T-helper 1 cell treated with Interleukin-12 subunit alpha and Interleukin-12 subunit beta and Interleukin-4 antibody, amounts not matched to agents 30 μg/mL and 1 μg/mL, for 36 hours (primary cell): ENCODE measurements around the gene MBNL3.

ENCODE experiments used
- H3K27ac Mint-ChIP-seq: one replicate; pipeline ENCODE4 v1.8.0; 2021; ENCODE audit warnings: mild to moderate bottlenecking, mixed read lengths
- H3K27me3 Mint-ChIP-seq: one replicate; pipeline ENCODE4 v1.8.0; 2021; ENCODE audit warnings: low read depth, mixed read lengths
- H3K36me3 Mint-ChIP-seq: one replicate; pipeline ENCODE4 v1.8.0; 2021; ENCODE audit warnings: low read depth, mixed read lengths
- H3K4me1 Mint-ChIP-seq: one replicate; pipeline ENCODE4 v1.8.0; 2021; ENCODE audit warnings: low read depth, mixed read lengths
- H3K4me3 Mint-ChIP-seq: one replicate; pipeline ENCODE4 v1.8.0; 2021; ENCODE audit warnings: mild to moderate bottlenecking, moderate library complexity, mixed read lengths
- H3K9me3 Mint-ChIP-seq: one replicate; pipeline ENCODE4 v1.8.0; 2021; ENCODE audit warnings: mixed read lengths

MBNL3 gene

GRCh38 chrX:132393992-132394391 lies 94.8 kb downstream of the MBNL3 start:
- Mint-ChIP-seq H3K36me3 (no peaks in the 10 kb centered on the region), H3K4me1 (no peaks in the 10 kb centered on the region), H3K27me3 (no peaks in the 10 kb centered on the region), H3K9me3 (no peaks in the 10 kb centered on the region), H3K27ac (no peak overlapping the region), H3K4me3 (no peak overlapping the region)

GRCh38 chrX:132393485-132393884 lies 95.4 kb downstream of the MBNL3 start:
- Mint-ChIP-seq H3K4me1 (no peaks in the 10 kb centered on the region), H3K9me3 (no peaks in the 10 kb centered on the region), H3K4me3 (no peak overlapping the region), H3K36me3 (no peaks in the 10 kb centered on the region), H3K27me3 (no peaks in the 10 kb centered on the region), H3K27ac (no peak overlapping the region)

GRCh38 chrX:132393085-132393484 lies 95.8 kb downstream of the MBNL3 start:
- Mint-ChIP-seq H3K4me3 (no peak overlapping the region), H3K27me3 (no peaks in the 10 kb centered on the region), H3K36me3 (no peaks in the 10 kb centered on the region), H3K4me1 (no peaks in the 10 kb centered on the region), H3K9me3 (no peaks in the 10 kb centered on the region), H3K27ac (no peak overlapping the region)

GRCh38 chrX:132390792-132391191 lies 98.0 kb downstream of the MBNL3 start:
- Mint-ChIP-seq H3K4me1 (no peaks in the 10 kb centered on the region), H3K36me3 (no peaks in the 10 kb centered on the region), H3K27me3 (no peaks in the 10 kb centered on the region), H3K9me3 (no peaks in the 10 kb centered on the region), H3K27ac (no peak overlapping the region), H3K4me3 (no peak overlapping the region)

GRCh38 chrX:132389480-132389879 lies 99.4 kb downstream of the MBNL3 start:
- H3K4me1 Mint-ChIP-seq: no peaks in the 10 kb centered on the region
- no peaks in the 10 kb centered on the region for H3K27me3 Mint-ChIP-seq

GRCh38 chrX:132388371-132388770 lies 100.5 kb downstream of the MBNL3 start:
- no peaks in the 10 kb centered on the region for H3K27me3 Mint-ChIP-seq
- H3K4me1 Mint-ChIP-seq: no peaks in the 10 kb centered on the region
- no peak overlapping the region for H3K4me3 Mint-ChIP-seq
- H3K36me3 Mint-ChIP-seq: no peaks in the 10 kb centered on the region
- no peak overlapping the region for H3K27ac Mint-ChIP-seq
- H3K9me3 Mint-ChIP-seq: no peaks in the 10 kb centered on the region

More at GRCh38 chrX:132389480-132389879, 99.4 kb downstream of the MBNL3 start:
- Mint-ChIP-seq H3K27ac (no peak overlapping the region), H3K36me3 (no peaks in the 10 kb centered on the region), H3K9me3 (no peaks in the 10 kb centered on the region), H3K4me3 (no peak overlapping the region)

GRCh38 chrX:132384301-132384700 lies 104.5 kb downstream of the MBNL3 start:
- Mint-ChIP-seq H3K4me3 (no peak overlapping the region), H3K9me3 (no peaks in the 10 kb centered on the region), H3K4me1 (no peaks in the 10 kb centered on the region), H3K27me3 (no peaks in the 10 kb centered on the region), H3K27ac (no peak overlapping the region), H3K36me3 (no peaks in the 10 kb centered on the region)

GRCh38 chrX:132382068-132382467 lies 106.8 kb downstream of the MBNL3 start:
- Mint-ChIP-seq H3K27me3 (no peaks in the 10 kb centered on the region), H3K9me3 (no peaks in the 10 kb centered on the region), H3K27ac (no peak overlapping the region), H3K36me3 (no peaks in the 10 kb centered on the region), H3K4me1 (no peaks in the 10 kb centered on the region), H3K4me3 (no peak overlapping the region)

- Mint-ChIP-seq H3K9me3 (no peaks in the 10 kb centered on the region), H3K27ac (no peak overlapping the region), H3K36me3 (no peaks in the 10 kb centered on the region), H3K4me3 (no peak overlapping the region), H3K27me3 (no peaks in the 10 kb centered on the region), H3K4me1 (no peaks in the 10 kb centered on the region)
Measured at GRCh38 chrX:132378281-132378680, 110.6 kb downstream of the MBNL3 start.

- no peaks in the 10 kb centered on the region for H3K27me3 Mint-ChIP-seq
- no peaks in the 10 kb centered on the region for H3K4me1 Mint-ChIP-seq
- no peak overlapping the region for H3K4me3 Mint-ChIP-seq
- no peak overlapping the region for H3K27ac Mint-ChIP-seq
- no peaks in the 10 kb centered on the region for H3K36me3 Mint-ChIP-seq
- H3K9me3 Mint-ChIP-seq: no peaks in the 10 kb centered on the region
Measured at GRCh38 chrX:132375941-132376340, 112.9 kb downstream of the MBNL3 start.

GRCh38 chrX:132373610-132374009 lies 115.2 kb downstream of the MBNL3 start:
- Mint-ChIP-seq H3K4me3 (no peak overlapping the region), H3K27me3 (no peaks in the 10 kb centered on the region), H3K4me1 (no peaks in the 10 kb centered on the region), H3K27ac (no peak overlapping the region), H3K36me3 (no peaks in the 10 kb centered on the region), H3K9me3 (no peaks in the 10 kb centered on the region)

GRCh38 chrX:132369617-132370326 lies 119.1 kb downstream of the MBNL3 start:
- Mint-ChIP-seq H3K36me3 (no peaks in the 10 kb centered on the region), H3K27ac (no peak overlapping the region), H3K4me1 (no peaks in the 10 kb centered on the region), H3K9me3 (no peaks in the 10 kb centered on the region), H3K4me3 (no peak overlapping the region), H3K27me3 (no peaks in the 10 kb centered on the region)

- H3K36me3 Mint-ChIP-seq: no peaks in the 10 kb centered on the region
Measured at GRCh38 chrX:132367984-132368383, 120.9 kb downstream of the MBNL3 start.

GRCh38 chrX:132367314-132367713 lies 121.5 kb downstream of the MBNL3 start:
- no peaks in the 10 kb centered on the region for H3K27me3 Mint-ChIP-seq
- H3K4me3 Mint-ChIP-seq: no peak overlapping the region
- H3K36me3 Mint-ChIP-seq: no peaks in the 10 kb centered on the region
- no peaks in the 10 kb centered on the region for H3K9me3 Mint-ChIP-seq
- no peaks in the 10 kb centered on the region for H3K4me1 Mint-ChIP-seq
- no peak overlapping the region for H3K27ac Mint-ChIP-seq

More at GRCh38 chrX:132367984-132368383, 120.9 kb downstream of the MBNL3 start:
- Mint-ChIP-seq H3K9me3 (no peaks in the 10 kb centered on the region), H3K4me1 (no peaks in the 10 kb centered on the region), H3K27me3 (no peaks in the 10 kb centered on the region), H3K4me3 (no peak overlapping the region), H3K27ac (no peak overlapping the region)

- H3K27me3 Mint-ChIP-seq: no peaks in the 10 kb centered on the region
- H3K4me1 Mint-ChIP-seq: no peaks in the 10 kb centered on the region
- no peaks in the 10 kb centered on the region for H3K9me3 Mint-ChIP-seq
- H3K36me3 Mint-ChIP-seq: no peaks in the 10 kb centered on the region
- H3K27ac Mint-ChIP-seq: no peak overlapping the region
- no peak overlapping the region for H3K4me3 Mint-ChIP-seq
Measured at GRCh38 chrX:132365490-132365889, 123.3 kb downstream of the MBNL3 start.

GRCh38 chrX:132364313-132364712 lies 124.5 kb downstream of the MBNL3 start:
- Mint-ChIP-seq H3K27me3 (no peaks in the 10 kb centered on the region), H3K36me3 (no peaks in the 10 kb centered on the region), H3K9me3 (no peaks in the 10 kb centered on the region), H3K4me1 (no peaks in the 10 kb centered on the region), H3K4me3 (no peak overlapping the region), H3K27ac (no peak overlapping the region)
